Uterus (tissue), 2 donors: ENCODE results near the gene ATG2A.

Experiments used
- CTCF ChIP-seq, 4 experiments: fragments of 200-600 bp in 2 of 4; fragments of 450-650 bp in 2 of 4; sonication (generic) in 2 of 4; IDR thresholded peaks; one replicate each; pipeline ENCODE4 v1.5.1; 2016 to 2019; ENCODE audit warnings: antibody characterized with exemption in 4 of 4, mild to moderate bottlenecking in 2 of 4, moderate library complexity in 1 of 4
- POLR2A ChIP-seq, 2 donors: fragments of 450-650 bp; IDR thresholded peaks; one replicate each; pipeline ENCODE4 v1.6.1; 2016; ENCODE audit warnings: antibody characterized with exemption in 2 of 2, mild to moderate bottlenecking in 1 of 2, moderate library complexity in 1 of 2

GRCh38 chr11:64884019-64884418, 33.0 kb downstream of the ATG2A start:
- no peak for TF ChIP-seq CTCF (IDR thresholded peaks at IDR 0.05)
- no peak for TF ChIP-seq POLR2A (IDR thresholded peaks at IDR 0.05)
